Stimulated activated CD4-positive, alpha-beta T cell treated with anti-CD3 and anti-CD28 coated beads, TNF-alpha, amount 100 ng/mL, for 24 hours (primary cell): ENCODE results near the gene RHOT2.
A peak's percentile ranks its signal among the peaks of the same experiment; 100 is the strongest.

Source experiments
- DNase-seq, 3 experiments: peaks; one replicate each; pipeline ENCODE4 v3.0.0-alpha.2; 2020; ENCODE audit warnings: low read depth in 3 of 3

RHOT2 gene

GRCh38 chr16:647173-647902 is 20.6 kb upstream of the RHOT2 start:
- no peak for DNase-seq

- DNase-seq, result peak in 1 of 3 experiments; percentile 61
These were observed 19.7 kb upstream of the RHOT2 start for GRCh38 chr16:648071-648780.

- DNase-seq, result peak; percentile 87 to 93 (median 88)
These were observed 18.9 kb upstream of the RHOT2 start, which contains the start of gene WDR90 for GRCh38 chr16:648781-649589. Gene WDR90, plus strand, starts transcription at chr16:649365. Its CDS starts 52 bp downstream, at chr16:649417.

DNA sequence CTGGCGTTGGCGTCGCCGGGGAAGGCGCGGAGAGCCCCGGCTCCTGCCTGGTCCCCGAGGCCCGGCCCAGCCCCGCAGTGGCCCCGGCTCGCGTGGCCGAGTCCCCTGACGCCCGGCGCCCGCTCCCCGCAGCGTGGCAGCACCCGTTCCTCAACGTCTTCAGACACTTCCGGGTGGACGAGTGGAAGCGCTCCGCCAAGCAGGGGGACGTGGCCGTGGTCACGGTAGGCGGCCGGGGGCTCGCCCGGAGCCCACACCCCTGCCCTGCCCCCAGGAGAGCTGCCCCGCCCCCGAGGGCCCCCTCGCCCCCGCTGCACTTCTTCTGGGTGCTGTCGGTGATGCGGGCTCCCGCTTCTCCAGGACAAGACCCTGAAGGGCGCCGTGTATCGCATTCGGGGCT is 18.3 kb upstream of the RHOT2 start:
- no peak for DNase-seq

DNA sequence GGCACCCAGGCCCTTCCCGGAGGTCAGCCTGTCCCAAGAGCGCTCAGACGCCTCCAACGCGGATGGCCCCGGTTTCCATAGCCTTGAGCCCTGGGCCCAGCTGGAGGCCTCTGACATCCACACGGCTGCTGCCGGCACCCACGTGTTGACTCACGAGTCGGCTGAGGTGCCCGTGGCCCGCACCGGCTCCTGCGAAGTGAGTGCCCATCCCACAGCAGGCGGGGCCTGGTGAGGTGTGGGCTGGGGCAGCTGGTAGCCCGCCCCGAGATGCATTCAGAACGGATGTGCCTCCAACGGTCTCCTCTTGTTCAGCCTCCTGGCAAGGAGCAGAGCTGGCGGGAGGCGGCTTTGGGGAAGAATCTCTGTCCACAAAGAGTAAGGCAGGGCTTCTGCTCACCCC is 16.1 kb upstream of the RHOT2 start:
- no peak for DNase-seq

DNA sequence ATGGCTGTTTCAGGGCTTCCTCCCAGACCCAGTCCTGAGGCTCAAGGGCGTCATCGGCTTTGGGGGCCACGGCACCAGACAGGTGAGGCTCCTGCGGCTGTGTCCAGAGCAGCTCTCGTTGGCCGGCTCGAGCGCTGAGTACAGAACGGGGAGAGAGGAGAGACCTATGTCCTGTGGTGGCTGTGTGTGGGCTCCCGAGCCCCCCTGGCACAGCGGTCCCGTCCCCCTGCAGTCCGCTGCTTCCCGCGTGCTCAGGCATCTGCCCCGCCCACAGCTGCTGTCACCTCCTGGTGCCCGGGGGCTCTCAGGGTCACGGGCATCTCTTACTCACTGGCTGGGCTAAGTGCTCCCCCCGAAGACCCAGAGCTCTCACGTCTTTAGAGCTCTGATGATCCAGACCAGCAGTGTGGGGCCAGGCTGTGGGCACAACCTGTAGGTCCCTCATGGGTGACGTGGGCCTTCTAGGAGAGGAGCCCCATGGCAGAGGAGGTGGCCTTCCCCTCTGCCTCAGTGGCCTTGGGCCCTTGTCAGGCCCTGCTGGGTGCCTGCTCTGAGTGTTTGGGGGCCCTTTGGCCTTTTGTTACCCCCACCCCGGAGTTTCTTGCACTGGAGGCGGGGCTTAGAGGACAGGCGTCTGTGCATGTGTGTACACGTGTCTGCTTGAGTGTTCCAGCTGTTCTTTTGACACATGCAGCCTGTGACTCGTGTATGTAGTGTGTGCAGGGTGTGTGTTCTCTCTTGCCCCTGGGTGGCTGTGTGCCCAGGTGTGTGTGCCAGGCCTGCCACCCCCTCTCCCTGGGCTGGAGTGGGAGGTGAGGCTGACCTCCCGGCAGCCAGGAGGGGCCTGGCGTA is 15.3 kb upstream of the RHOT2 start:
- no peak for DNase-seq

- no peak for DNase-seq
These were observed 13.9 kb upstream of the RHOT2 start for GRCh38 chr16:654034-654433.

- DNase-seq, result no peak
These were observed 10.4 kb upstream of the RHOT2 start for GRCh38 chr16:657487-657886.

DNA sequence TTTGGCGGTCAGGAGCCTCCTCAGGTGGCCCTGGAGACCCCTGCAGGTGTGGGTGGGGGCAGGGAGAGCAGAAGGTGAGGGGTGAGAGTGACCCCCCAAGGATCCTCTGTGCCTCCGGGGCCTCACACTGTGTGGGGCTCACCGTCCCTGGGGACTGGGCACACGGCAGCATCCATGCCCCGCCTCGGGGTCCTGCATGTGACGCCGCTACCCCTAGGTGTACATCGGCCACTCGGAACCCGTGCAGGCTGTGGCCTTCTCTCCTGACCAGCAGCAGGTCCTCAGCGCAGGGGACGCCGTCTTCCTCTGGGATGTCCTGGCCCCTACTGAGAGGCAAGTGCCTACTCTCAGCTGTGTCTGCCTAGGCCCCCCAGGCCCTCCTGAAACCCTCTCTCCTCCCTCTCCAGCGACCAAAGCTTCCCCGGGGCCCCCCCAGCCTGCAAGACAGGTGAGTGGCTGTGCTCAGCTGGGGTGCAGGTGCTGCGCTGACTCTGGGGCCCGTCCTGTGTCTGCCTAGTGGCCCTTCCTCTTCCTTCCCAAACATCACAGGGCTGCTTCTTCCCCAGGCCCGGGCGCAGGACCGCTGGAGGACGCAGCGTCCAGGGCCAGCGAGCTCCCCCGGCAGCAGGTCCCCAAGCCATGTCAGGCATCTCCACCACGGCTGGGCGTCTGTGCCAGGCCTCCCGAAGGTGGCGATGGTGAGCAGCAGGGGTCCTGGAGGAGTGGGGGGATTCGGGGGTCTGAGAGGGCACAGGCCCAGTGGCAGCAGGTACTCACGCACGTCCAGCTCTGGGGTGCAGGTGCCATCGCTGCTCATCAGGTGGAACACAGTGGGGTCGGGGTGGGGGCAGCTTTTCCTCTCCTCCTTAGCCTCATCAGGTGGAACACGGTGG is 9.0 kb upstream of the RHOT2 start:
- DNase-seq, result no peak

- DNase-seq, result no peak
These were observed 8.3 kb upstream of the RHOT2 start for GRCh38 chr16:659618-660017.

DNA sequence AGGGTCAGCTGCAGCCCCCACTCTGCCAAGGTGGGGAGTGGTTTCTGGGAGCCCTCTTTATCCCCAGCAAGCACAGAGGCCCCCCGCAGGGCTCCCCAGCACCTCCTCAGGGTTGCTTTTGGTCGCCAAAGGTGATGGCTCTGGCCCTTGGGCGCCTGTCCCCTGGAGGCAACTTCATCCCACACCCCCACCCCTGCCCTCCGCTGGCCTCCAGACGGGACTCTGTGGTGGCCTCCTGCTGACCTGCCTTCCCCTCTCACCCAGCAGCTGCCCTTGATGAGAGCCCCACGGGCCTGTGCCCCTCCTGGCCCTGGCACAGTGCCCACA is 7.8 kb upstream of the RHOT2 start:
- no peak for DNase-seq

- peak in 2 of 3 experiments; percentile 38 to 66 for DNase-seq
These were observed 7.3 kb upstream of the RHOT2 start for GRCh38 chr16:660459-661183.

DNA sequence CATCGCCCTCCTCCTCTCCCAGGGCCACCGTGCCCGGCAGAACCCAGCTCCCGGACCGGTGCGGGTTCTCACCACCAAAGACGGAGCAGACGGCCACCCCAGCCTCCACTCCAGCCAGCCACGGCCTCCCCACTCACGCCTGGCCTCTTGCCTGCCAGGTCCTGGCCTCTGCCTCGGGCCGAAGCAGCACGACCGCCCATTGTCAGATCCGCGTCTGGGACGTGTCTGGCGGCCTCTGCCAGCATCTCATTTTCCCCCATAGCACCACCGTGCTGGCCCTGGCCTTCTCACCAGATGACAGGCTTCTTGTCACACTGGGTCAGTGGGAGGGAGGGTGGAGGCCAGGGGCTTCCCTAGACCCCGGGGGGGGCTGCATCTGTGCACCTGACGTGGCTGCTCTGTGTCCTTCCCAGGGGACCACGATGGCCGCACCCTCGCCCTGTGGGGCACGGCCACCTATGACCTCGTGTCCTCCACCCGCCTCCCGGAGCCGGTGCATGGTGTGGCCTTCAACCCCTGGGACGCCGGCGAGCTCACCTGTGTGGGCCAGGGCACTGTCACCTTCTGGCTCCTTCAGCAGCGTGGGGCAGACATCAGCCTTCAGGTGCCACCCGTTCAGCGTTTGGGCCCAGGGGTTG is 6.6 kb upstream of the RHOT2 start:
- no peak for DNase-seq

DNA sequence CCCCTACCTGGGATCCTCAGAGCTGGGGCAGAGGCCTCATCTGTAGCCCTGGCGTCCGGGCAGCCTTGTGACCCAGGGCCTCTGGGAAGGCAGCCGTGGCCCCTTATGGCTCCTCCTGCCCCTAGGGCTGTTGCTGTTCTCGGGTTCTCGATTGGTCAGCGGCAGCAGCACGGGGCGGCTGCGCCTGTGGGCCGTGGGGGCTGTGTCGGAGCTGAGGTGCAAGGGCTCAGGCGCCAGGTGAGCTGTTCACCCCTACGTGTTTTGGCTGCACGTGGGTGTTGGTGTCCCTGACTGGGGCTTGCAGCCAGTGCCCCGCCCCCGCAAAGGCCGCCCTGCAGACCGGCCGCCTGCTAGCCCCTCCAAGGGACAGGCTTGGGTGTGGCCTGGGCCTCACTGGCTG is 5.8 kb upstream of the RHOT2 start:
- DNase-seq, result no peak

DNA sequence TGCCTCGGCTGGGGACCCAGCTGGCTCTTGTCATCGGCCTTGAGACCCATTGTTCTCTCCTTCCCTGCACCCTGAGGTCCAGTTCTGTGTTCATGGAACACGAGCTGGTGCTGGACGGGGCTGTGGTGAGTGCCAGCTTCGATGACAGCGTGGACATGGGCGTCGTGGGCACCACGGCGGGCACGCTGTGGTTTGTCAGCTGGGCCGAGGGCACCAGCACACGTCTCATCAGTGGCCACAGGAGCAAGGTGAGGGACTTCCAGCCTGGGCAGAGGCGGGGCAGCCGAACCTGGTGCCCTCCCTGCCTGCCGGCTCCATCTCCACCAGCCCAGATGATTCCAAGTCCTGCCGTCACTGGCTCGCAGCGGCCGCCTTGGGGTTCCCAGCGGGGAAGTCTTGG is 5.3 kb upstream of the RHOT2 start:
- no peak for DNase-seq

- no peak for DNase-seq
These were observed 1.4 kb upstream of the RHOT2 start for GRCh38 chr16:666572-666971.

- DNase-seq, result no peak
These were observed 686 bp upstream of the RHOT2 start for GRCh38 chr16:667113-667779.

DNA sequence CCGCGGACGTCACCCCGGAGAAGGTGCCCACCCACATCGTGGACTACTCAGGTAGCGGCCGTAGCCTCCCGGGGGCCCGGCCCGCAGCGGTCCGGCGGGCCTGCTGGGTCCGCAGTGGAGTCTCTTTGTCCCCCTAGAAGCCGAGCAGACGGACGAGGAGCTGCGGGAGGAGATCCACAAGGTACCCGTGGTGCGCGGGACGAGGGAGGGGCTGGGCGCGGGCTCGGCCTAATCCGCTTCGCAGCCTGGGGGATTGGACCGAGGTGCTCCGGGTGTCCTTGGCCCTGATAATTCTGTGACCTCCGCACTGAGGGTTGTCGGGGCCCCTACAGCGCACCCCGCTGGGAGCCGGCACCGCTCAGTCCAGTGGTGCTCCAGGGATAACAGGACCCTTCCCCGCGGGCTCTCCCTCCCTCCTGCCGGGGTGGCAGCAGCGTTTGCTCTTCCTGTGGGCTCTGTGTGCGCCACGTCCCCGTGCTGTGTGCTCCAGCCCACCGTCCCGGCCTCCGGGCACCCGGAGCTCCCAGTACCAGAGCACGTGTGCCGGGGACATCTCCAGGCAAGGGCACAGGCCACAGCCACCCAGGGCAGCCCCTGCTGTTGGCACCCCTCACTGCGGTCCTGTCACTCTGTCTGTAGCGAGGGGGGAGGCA is 713 bp downstream of the RHOT2 start:
- no peak for DNase-seq
